Aorta (tissue), 5 donors: ENCODE results near the gene DLGAP3. TPM values are rescaled to one million over a fixed set of nuclear protein-coding genes. Genes with fewer than 3 reads are reported as not detected.

Source experiments
- ATAC-seq: fragments of 200-7000 bp; cut with Tn5 transposase; one replicate; pipeline ENCODE4 v1.9.1; 2022; ENCODE audit warnings: moderate library complexity; ENCODE audit not compliant: low FRiP score
- DNase-seq, 2 donors: peaks; one replicate each; pipeline ENCODE4 v3.0.0-alpha.2; 2020
- H3K27ac ChIP-seq, 2 donors: one replicate each; pipeline ENCODE4 v1.5.1; 2013; ENCODE audit warnings: low read length in 2 of 2, mild to moderate bottlenecking in 2 of 2, moderate library complexity in 2 of 2, control low read depth in 1 of 2, inconsistent platforms in 1 of 2, low read depth in 1 of 2
- H3K27me3 ChIP-seq, 2 donors: one replicate each; pipeline ENCODE4 v1.6.1; 2013; ENCODE audit warnings: control low read depth in 1 of 2, low read length in 1 of 2, mild to moderate bottlenecking in 1 of 2, moderate library complexity in 1 of 2; ENCODE audit not compliant: insufficient read depth in 2 of 2, control insufficient read depth in 1 of 2
- H3K36me3 ChIP-seq, 2 donors: one replicate each; pipeline ENCODE4 v1.6.1; 2013; ENCODE audit warnings: control low read depth in 1 of 2, low read length in 1 of 2, mild to moderate bottlenecking in 1 of 2; ENCODE audit not compliant: insufficient read depth in 2 of 2, control insufficient read depth in 1 of 2
- H3K4me1 ChIP-seq, 2 donors: one replicate each; pipeline ENCODE4 v1.6.1; 2013; ENCODE audit warnings: low read length in 2 of 2, control low read depth in 1 of 2, mild to moderate bottlenecking in 1 of 2, moderate library complexity in 1 of 2; ENCODE audit not compliant: insufficient read depth in 2 of 2, control insufficient read depth in 1 of 2
- H3K4me3 ChIP-seq, 2 donors: one replicate each; pipeline ENCODE4 v1.5.1; 2013; ENCODE audit warnings: low read length in 2 of 2, control low read depth in 1 of 2, mild to moderate bottlenecking in 1 of 2
- H3K9me3 ChIP-seq: one replicate; pipeline ENCODE4 v1.6.1; 2013; ENCODE audit warnings: mild to moderate bottlenecking, low read length; ENCODE audit not compliant: control insufficient read depth
- WGBS, 2 donors: extraction: QIAGEN DNeasy Blood & Tissue Kit; methylation state at CpG; one replicate each; pipeline ENCODE4 v1.1.7; 2013; 5-methylcytosine and 5-hydroxymethylcytosine counted together
- intact Hi-C, 2 donors: fragments of 100-400 bp; cut with DNase I; formaldehyde crosslinking; loops; one replicate each; pipeline versions ENCODE4 v1.14.2 to v1.15.0; 2022
- polyA plus RNA-seq, 2 donors: library from polyadenylated mRNA; stranded (reverse); fragments of 200-250 nt; gene quantifications; one replicate each; pipeline ENCODE4 v1.2.3, GENCODE V29; 2013
- total RNA-seq, 2 donors: library from RNA; stranded (reverse); fragmentation: NEBNext Ultra II Directional; extraction: Animal tissue kit (Norgen Biotek cat#: 25700); gene quantifications; one replicate each; pipeline ENCODE4 v1.2.1, GENCODE V29; 2021
- donor health status: healthy with polysubstance abuse.
- donor health status: Bipolar disorder and iron deficiency.
- donor health status: DM: no; HTN: no; CAD: no.
- donor health status: DM: no; HTN: no; CAD: no.
- donor health status: DM: yes; HTN: yes; CAD: no.

DLGAP3 gene
- total and polyA plus RNA-seq, 4 donors = 0.10 to 0.36 (median 0.19) TPM; not detected in 1

DNA sequence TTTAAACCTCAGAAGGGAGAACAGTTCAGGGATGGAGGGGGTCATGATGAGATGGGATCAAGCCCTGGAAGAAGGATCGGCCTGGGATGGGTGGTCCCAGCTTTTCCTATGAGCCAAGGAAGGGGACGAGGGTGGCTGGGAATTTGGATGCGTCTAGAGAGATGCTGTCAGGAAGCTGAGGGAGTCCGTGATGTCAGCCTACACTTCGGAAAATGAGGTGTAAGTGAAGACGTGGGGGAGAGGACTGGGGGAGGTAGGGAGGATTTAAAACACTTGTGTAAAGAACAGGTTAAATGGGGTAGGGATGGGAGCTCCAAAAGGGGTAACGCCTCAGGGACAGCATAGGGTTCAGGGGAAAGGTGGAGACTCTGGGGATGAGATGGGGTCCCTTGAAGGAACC lies 27.5 kb downstream of the DLGAP3 start:
- H3K9me3 ChIP-seq = no peaks in the 10 kb centered on the region
- H3K27me3 ChIP-seq = no peaks in the 10 kb centered on the region
- 68 to 69% methylated on average over 7 of the region's 7 CpGs for WGBS, 2 donors
- no peak overlapping the region for H3K4me3 ChIP-seq
- ATAC-seq (no peak), DNase-seq (no peak)
- peaks cover 0 to 6% of the 10 kb centered on the region in 2 donors for H3K4me1 ChIP-seq
- intact Hi-C loops = no loop called here
- H3K27ac ChIP-seq = no peak overlapping the region
- H3K36me3 ChIP-seq = no peaks in the 10 kb centered on the region

- 74 to 78% methylated on average over 13 of the region's 13 CpGs for WGBS, 2 donors
- H3K4me1 ChIP-seq = peaks cover 0 to 6% of the 10 kb centered on the region in 2 donors
Measured at GRCh38 chr1:34900775-34901502, 28.5 kb downstream of the DLGAP3 start.

DNA sequence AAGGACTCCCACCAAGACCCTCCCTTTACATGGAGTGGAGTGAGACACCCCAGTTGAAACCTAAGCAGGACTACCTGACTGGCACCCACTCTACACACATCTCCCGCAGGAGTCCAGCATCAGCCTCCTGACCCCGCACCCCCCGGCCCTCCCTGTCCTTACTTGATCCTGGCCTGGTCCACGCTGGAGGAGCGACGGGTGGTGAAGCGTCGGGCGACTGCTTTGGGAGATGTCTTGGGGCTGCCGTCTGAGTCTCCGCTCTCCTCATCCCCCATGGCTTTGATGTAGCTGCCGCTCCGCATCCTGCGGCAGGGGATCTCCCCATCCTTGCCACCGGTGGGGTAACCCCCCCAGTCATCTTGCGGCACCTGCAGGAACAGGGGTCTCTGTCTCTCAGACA lies 29.5 kb downstream of the DLGAP3 start:
- WGBS, 2 donors = 94 to 95% methylated on average over 16 of the region's 16 CpGs
- no peaks in the 10 kb centered on the region for H3K36me3 ChIP-seq
- H3K27ac ChIP-seq = no peak overlapping the region
- H3K4me1 ChIP-seq = peaks cover 0 to 6% of the 10 kb centered on the region in 2 donors
- no peak overlapping the region for H3K4me3 ChIP-seq
- intact Hi-C loops = no loop called here
- H3K27me3 ChIP-seq = no peaks in the 10 kb centered on the region
- H3K9me3 ChIP-seq = no peaks in the 10 kb centered on the region
- no peak for DNase-seq
- no peak for ATAC-seq

More at GRCh38 chr1:34900775-34901502, 28.5 kb downstream of the DLGAP3 start:
- no peaks in the 10 kb centered on the region for H3K9me3 ChIP-seq
- DNase-seq (no peak), ATAC-seq (no peak)
- H3K36me3 ChIP-seq = no peaks in the 10 kb centered on the region
- no peaks in the 10 kb centered on the region for H3K27me3 ChIP-seq
- H3K27ac ChIP-seq = no peak overlapping the region
- intact Hi-C loops = no loop called here
- H3K4me3 ChIP-seq = no peak overlapping the region

DNA sequence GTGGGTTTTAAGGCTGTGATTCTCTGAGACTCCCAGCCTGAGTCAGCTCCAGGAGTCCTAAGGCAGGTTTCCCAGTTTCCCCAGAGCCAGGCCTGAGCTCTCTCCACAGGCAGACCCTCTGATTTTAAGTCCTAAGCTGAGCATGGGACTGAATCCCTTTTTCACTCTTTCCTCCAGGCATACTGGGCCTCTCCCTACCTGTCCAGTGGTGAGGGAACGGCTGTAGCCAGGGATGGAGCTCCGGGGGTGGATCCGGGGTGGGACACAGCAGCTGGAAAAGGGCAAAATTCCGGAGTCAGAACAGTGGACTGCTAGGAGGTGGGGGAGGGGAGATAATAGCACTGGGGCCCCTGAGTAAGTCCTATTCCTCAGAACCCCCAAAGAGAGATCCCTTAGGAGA lies 30.0 kb downstream of the DLGAP3 start:
- DNase-seq (no peak), ATAC-seq (no peak)
- H3K4me3 ChIP-seq = no peak overlapping the region
- no peaks in the 10 kb centered on the region for H3K36me3 ChIP-seq
- H3K27me3 ChIP-seq = no peaks in the 10 kb centered on the region
- no peak overlapping the region for H3K27ac ChIP-seq
- intact Hi-C loops = no loop called here
- no peaks in the 10 kb centered on the region for H3K9me3 ChIP-seq
- peaks cover 0 to 6% of the 10 kb centered on the region in 2 donors for H3K4me1 ChIP-seq
- WGBS, 2 donors = 88 to 92% methylated on average over 4 of the region's 4 CpGs

- ATAC-seq = no peak
- 1% methylated on average over 2 of the region's 2 CpGs for WGBS, 2 donors
- H3K4me3 ChIP-seq = no peak overlapping the region
Measured at GRCh38 chr1:34898330-34898761, 31.1 kb downstream of the DLGAP3 start.

GRCh38 chr1:34896612-34897011 lies 32.8 kb downstream of the DLGAP3 start:
- no peaks in the 10 kb centered on the region for H3K27me3 ChIP-seq
- peaks cover 2% of the 10 kb centered on the region for H3K9me3 ChIP-seq
- DNase-seq (no peak), ATAC-seq (no peak)
- 69 to 78% methylated on average over 1 of the region's 1 CpG for WGBS, 2 donors
- no peak overlapping the region for H3K4me3 ChIP-seq
- intact Hi-C loops = no loop called here
- peaks cover 0 to 6% of the 10 kb centered on the region in 2 donors for H3K4me1 ChIP-seq
- H3K27ac ChIP-seq = no peak overlapping the region
- no peaks in the 10 kb centered on the region for H3K36me3 ChIP-seq

More at GRCh38 chr1:34898330-34898761, 31.1 kb downstream of the DLGAP3 start:
- intact Hi-C loops = no loop called here
- H3K27ac ChIP-seq = no peak overlapping the region
- DNase-seq = no peak
- H3K9me3 ChIP-seq = no peaks in the 10 kb centered on the region
- no peaks in the 10 kb centered on the region for H3K27me3 ChIP-seq
- peaks cover 0 to 6% of the 10 kb centered on the region in 2 donors for H3K4me1 ChIP-seq
- no peaks in the 10 kb centered on the region for H3K36me3 ChIP-seq

DNA sequence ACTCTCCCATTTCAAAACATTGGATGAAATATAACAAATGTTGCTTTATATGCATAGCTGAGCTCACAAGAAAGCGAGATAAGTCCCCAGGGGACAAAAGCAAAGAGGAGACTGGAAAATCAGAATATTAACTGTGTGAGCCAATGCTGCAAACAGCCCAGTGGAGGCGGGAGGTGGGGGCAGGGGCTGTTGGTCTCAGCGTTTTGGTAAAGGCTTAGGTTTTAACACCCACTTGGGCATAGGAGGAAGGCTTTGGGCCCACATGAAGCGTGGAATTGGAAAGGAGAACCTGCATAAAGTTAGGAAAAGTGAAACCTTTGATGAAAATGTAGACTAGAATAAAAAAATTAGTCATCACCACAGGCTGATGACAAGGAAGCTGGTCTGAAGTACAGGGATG lies 39.7 kb downstream of the DLGAP3 start:
- no peaks in the 10 kb centered on the region for H3K4me1 ChIP-seq
- no peak overlapping the region for H3K4me3 ChIP-seq
- intact Hi-C loops = no loop called here
- no peaks in the 10 kb centered on the region for H3K36me3 ChIP-seq
- ATAC-seq = no peak
- H3K9me3 ChIP-seq = peaks cover 7% of the 10 kb centered on the region
- H3K27ac ChIP-seq = no peak overlapping the region
- no peaks in the 10 kb centered on the region for H3K27me3 ChIP-seq
- 27 to 33% methylated on average over 4 of the region's 4 CpGs for WGBS, 2 donors
- no peak for DNase-seq

DNA sequence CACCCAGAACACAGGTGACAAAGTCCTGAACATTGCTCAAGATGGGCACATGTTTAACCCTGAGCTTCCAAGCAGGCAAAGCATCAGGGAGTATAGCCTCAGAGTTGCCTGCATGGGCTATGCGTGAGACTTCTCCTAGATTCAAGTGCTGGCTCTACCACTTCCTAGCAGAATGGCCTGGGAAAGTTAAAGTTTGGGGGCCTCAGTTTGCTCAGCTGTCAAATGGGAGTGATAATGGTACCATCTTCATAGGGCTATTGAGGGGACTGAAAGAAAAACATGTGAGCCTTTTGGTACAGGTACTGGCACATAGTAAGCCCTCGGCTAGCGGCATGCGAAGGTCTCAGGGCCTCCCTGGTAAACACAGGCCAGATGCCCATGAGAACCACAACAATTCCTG lies 41.9 kb downstream of the DLGAP3 start:
- ATAC-seq = no peak
- H3K27me3 ChIP-seq = no peaks in the 10 kb centered on the region

More for the DNA sequence above, 41.9 kb downstream of the DLGAP3 start:
- intact Hi-C loops = no loop called here
- H3K4me3 ChIP-seq = no peak overlapping the region
- H3K36me3 ChIP-seq = no peaks in the 10 kb centered on the region
- DNase-seq = no peak
- 97 to 98% methylated on average over 4 of the region's 4 CpGs for WGBS, 2 donors
- H3K4me1 ChIP-seq = no peaks in the 10 kb centered on the region
- H3K9me3 ChIP-seq = peaks cover 7% of the 10 kb centered on the region
- no peak overlapping the region for H3K27ac ChIP-seq
